Hepatocyte (in vitro differentiated cells): ENCODE measurements around the gene AP4E1. TPM values are rescaled to one million over a fixed set of nuclear protein-coding genes. Genes with fewer than 3 reads are reported as not detected.
A peak's percentile ranks its signal among the peaks of the same experiment; 100 is the strongest.
"Not testable (repeated sequence)": the region's sequence is repeated elsewhere in the genome, so short reads cannot be mapped to it uniquely, and the experiment has no call there.

ENCODE experiments used
- DNase-seq: peaks from one replicate; pipeline ENCODE4 v3.0.0-alpha.2; 2016; ENCODE audit warnings: low spot score
- H2AFZ ChIP-seq: fragments of 200-600 bp; sonication (generic); 2 replicates; pipeline ENCODE4 v1.6.0; 2016; ENCODE audit warnings: antibody characterized with exemption, mild to moderate bottlenecking
- H3K27ac ChIP-seq: fragments of 200-600 bp; sonication (generic); 2 replicates; pipeline ENCODE4 v1.5.1; 2016; ENCODE audit warnings: mild to moderate bottlenecking
- H3K27me3 ChIP-seq: fragments of 200-600 bp; sonication (generic); 2 replicates; pipeline ENCODE4 v1.6.1; 2016
- H3K36me3 ChIP-seq: fragments of 200-600 bp; sonication (generic); replicated peaks from 2 replicates; pipeline ENCODE4 v1.5.1; 2016; ENCODE audit warnings: low read depth; ENCODE audit not compliant: insufficient read depth
- H3K4me1 ChIP-seq: fragments of 200-600 bp; sonication (generic); 2 replicates; pipeline ENCODE4 v1.5.1; 2016; ENCODE audit warnings: mild to moderate bottlenecking, moderate library complexity; ENCODE audit not compliant: insufficient read depth
- H3K4me2 ChIP-seq: fragments of 200-600 bp; sonication (generic); 2 replicates; pipeline ENCODE4 v1.6.0; 2016
- H3K4me3 ChIP-seq: fragments of 200-600 bp; sonication (generic); 2 replicates; pipeline ENCODE4 v1.5.1; 2016; ENCODE audit warnings: mild to moderate bottlenecking
- H3K79me2 ChIP-seq: fragments of 200-600 bp; sonication (generic); 2 replicates; pipeline ENCODE4 v1.6.0; 2017; ENCODE audit warnings: mild to moderate bottlenecking
- H3K9me2 ChIP-seq: fragments of 200-600 bp; sonication (generic); replicated peaks from 2 replicates; pipeline ENCODE4 v1.6.0; 2017; ENCODE audit warnings: mild to moderate bottlenecking; ENCODE audit not compliant: insufficient read depth
- H3K9me3 ChIP-seq: fragments of 200-600 bp; sonication (generic); 2 replicates; pipeline ENCODE4 v1.5.1; 2016; ENCODE audit warnings: low read depth, mild to moderate bottlenecking
- H4K20me1 ChIP-seq: fragments of 200-600 bp; sonication (generic); 2 replicates; pipeline ENCODE4 v1.6.0; 2016; ENCODE audit warnings: mild to moderate bottlenecking; ENCODE audit not compliant: insufficient read depth, poor library complexity, severe bottlenecking
- EZH2 ChIP-seq: fragments of 200-600 bp; sonication (generic); IDR thresholded peaks from 2 replicates; pipeline ENCODE4 v1.6.1; 2016; ENCODE audit warnings: antibody characterized with exemption, mild to moderate bottlenecking, borderline replicate concordance
- EZH2phosphoT487 ChIP-seq: fragments of 200-600 bp; sonication (generic); IDR thresholded peaks from one replicate; pipeline ENCODE4 v1.6.1; 2018; ENCODE audit warnings: antibody characterized with exemption, mild to moderate bottlenecking, low read depth, moderate library complexity; ENCODE audit not compliant: unreplicated experiment, severe bottlenecking
- WGBS: methylation state at CpG from one replicate; pipeline ENCODE4 v1.1.6; 2016; ENCODE audit warnings: low lambda C conversion rate; ENCODE audit errors: missing lambda C conversion rate; 5-methylcytosine and 5-hydroxymethylcytosine counted together
- polyA plus RNA-seq: library from polyadenylated mRNA; unstranded; fragments of >200 nt; fragmentation: Nextera tagmentation; extraction: Ambion mirVana; gene quantifications from 2 replicates; pipeline ENCODE4 v1.2.1, GENCODE V29; 2016
- total RNA-seq: library from RNA; depleted of rRNA; stranded (reverse); fragments of >200 nt; gene quantifications from 2 replicates; pipeline ENCODE4 v1.2.3, GENCODE V29; 2014
- TF ChIP-seq, protein P1 (sequence below): fragments of 200-600 bp; sonication (generic); IDR thresholded peaks from 2 replicates; pipeline ENCODE4 v1.5.1; 2016; ENCODE audit warnings: antibody characterized with exemption, mild to moderate bottlenecking; ENCODE audit not compliant: poor library complexity

AP4E1 gene
- total and polyA plus RNA-seq, 2 experiments from 2014 or later = 1.4 to 12.4 TPM

DNA sequence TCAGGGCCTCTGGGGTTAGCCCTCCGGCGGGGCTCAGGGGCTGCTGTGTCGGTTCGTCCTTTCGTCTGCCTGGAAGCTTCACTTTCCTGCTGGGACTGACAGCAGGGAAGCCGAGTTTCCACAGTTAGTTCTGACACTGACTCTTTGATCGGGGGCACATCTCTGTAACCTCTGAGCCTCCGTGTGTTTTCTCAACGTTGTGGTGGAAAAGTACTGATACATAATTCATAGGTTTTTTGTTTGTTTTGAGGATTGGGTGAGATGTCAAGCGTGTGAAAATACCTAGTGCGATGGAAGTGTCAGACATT, 481 bp downstream of the AP4E1 start:
- H3K79me2 ChIP-seq = peaks cover 22% of the 10 kb centered on the region
- peak overlapping the region; percentile 97 for H2AFZ ChIP-seq
- H3K9me2 ChIP-seq = no peaks in the 10 kb centered on the region
- H3K4me3 ChIP-seq = peak overlapping the region; percentile 91
- H3K4me1 ChIP-seq = peaks cover 9% of the 10 kb centered on the region
- no peaks in the 10 kb centered on the region for H3K27me3 ChIP-seq
- H3K27ac ChIP-seq = peak overlapping the region; percentile 84
- DNase-seq = no peak
- peak overlapping the region; percentile 92 for H3K4me2 ChIP-seq
- TF ChIP-seq, protein P1, sequence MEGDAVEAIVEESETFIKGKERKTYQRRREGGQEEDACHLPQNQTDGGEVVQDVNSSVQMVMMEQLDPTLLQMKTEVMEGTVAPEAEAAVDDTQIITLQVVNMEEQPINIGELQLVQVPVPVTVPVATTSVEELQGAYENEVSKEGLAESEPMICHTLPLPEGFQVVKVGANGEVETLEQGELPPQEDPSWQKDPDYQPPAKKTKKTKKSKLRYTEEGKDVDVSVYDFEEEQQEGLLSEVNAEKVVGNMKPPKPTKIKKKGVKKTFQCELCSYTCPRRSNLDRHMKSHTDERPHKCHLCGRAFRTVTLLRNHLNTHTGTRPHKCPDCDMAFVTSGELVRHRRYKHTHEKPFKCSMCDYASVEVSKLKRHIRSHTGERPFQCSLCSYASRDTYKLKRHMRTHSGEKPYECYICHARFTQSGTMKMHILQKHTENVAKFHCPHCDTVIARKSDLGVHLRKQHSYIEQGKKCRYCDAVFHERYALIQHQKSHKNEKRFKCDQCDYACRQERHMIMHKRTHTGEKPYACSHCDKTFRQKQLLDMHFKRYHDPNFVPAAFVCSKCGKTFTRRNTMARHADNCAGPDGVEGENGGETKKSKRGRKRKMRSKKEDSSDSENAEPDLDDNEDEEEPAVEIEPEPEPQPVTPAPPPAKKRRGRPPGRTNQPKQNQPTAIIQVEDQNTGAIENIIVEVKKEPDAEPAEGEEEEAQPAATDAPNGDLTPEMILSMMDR = no peak
- TF ChIP-seq EZH2phosphoT487 (no peak), EZH2 (no peak)
- H4K20me1 ChIP-seq = no peaks in the 10 kb centered on the region
- no peaks in the 10 kb centered on the region for H3K36me3 ChIP-seq
- no peaks in the 10 kb centered on the region for H3K9me3 ChIP-seq
- 1% methylated on average over 11 of the region's 11 CpGs for WGBS

DNA sequence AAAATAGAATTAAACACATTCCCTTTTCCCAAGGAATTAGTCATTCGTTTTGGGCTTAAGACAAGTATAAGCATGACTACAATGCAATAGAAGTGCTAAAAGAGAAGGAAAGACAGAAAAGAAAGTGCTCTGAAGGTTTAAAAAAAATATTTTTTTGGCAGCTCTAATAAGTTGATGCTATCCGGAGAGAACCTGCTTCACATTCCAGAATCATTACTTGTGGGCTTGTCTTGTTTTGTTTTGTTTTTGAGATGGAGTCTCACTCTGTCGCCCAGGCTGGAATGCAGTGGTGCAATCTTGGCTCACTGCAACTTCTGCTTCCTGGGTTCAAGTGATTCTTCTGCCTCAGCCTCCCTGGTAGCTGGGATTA, 1.9 kb downstream of the AP4E1 start:
- not testable (repeated sequence) for H3K27ac ChIP-seq, H3K9me2 ChIP-seq, H3K36me3 ChIP-seq, DNase-seq, H3K27me3 ChIP-seq, H2AFZ ChIP-seq, H3K4me1 ChIP-seq, H3K9me3 ChIP-seq, H3K4me3 ChIP-seq, H4K20me1 ChIP-seq
- peaks cover 22% of the 10 kb centered on the region for H3K79me2 ChIP-seq
- WGBS = 80% methylated on average over 3 of the region's 3 CpGs
- peak overlapping the region; percentile 92 for H3K4me2 ChIP-seq

- H3K79me2 ChIP-seq = peaks cover 22% of the 10 kb centered on the region
- no peaks in the 10 kb centered on the region for H3K36me3 ChIP-seq
- H3K27me3 ChIP-seq = no peaks in the 10 kb centered on the region
- WGBS = 95% methylated on average over 2 of the region's 2 CpGs
- TF ChIP-seq, protein P1 = no peak
- no peak overlapping the region for H3K4me3 ChIP-seq
- DNase-seq = no peak
- H3K9me3 ChIP-seq = no peaks in the 10 kb centered on the region
- peaks cover 9% of the 10 kb centered on the region for H3K4me1 ChIP-seq
- H4K20me1 ChIP-seq = no peaks in the 10 kb centered on the region
- peak overlapping the region; percentile 14 for H3K27ac ChIP-seq
- no peak overlapping the region for H3K4me2 ChIP-seq
- no peak overlapping the region for H2AFZ ChIP-seq
- no peaks in the 10 kb centered on the region for H3K9me2 ChIP-seq
Measured at GRCh38 chr15:50911001-50911400, 2.5 kb downstream of the AP4E1 start.

GRCh38 chr15:50911621-50912020, 3.1 kb downstream of the AP4E1 start:
- TF ChIP-seq EZH2 (no peak), EZH2phosphoT487 (no peak)
- TF ChIP-seq, protein P1 = no peak
- H3K9me2 ChIP-seq = no peaks in the 10 kb centered on the region
- H3K4me3 ChIP-seq = no peak overlapping the region
- H4K20me1 ChIP-seq = no peaks in the 10 kb centered on the region
- no peak overlapping the region for H3K4me2 ChIP-seq
- DNase-seq = no peak
- H3K4me1 ChIP-seq = peaks cover 9% of the 10 kb centered on the region
- no peak overlapping the region for H2AFZ ChIP-seq
- H3K79me2 ChIP-seq = peaks cover 22% of the 10 kb centered on the region
- H3K27ac ChIP-seq = no peak overlapping the region
- WGBS = 82% methylated on average over 5 of the region's 5 CpGs
- H3K9me3 ChIP-seq = no peaks in the 10 kb centered on the region
- H3K36me3 ChIP-seq = no peaks in the 10 kb centered on the region
- H3K27me3 ChIP-seq = no peaks in the 10 kb centered on the region
